HCT116 (cell line): ENCODE results near the gene CDYL2. TPM values are rescaled to one million over a fixed set of nuclear protein-coding genes. Genes with fewer than 3 reads are reported as not detected.

ENCODE experiments used
- ATAC-seq: fragments of 200-7000 bp; cut with Tn5 transposase; 2 replicates; pipeline ENCODE4 v1.9.1; 2020; ENCODE audit warnings: mild to moderate bottlenecking, moderate library complexity
- BruUV-seq: library from RNA; stranded (reverse); fragments of 400-500 nt; replicated peaks from 2 replicates; lab custom pipeline; 2021; lab: Mats Ljungman, UMichigan
- CTCF ChIA-PET: fragments of 300-600 bp; sonication (Branson Sonifier 250); formaldehyde crosslinking; loops from one replicate; lab custom pipeline; 2021; ENCODE audit warnings: antibody characterized with exemption; lab: Charles Lee
- POLR2A ChIA-PET: fragments of 300-600, 350-600 bp; sonication (Branson Sonifier 250); formaldehyde crosslinking; loops from one replicate; lab custom pipeline; 2021; ENCODE audit warnings: antibody characterized with exemption; lab: Charles Lee
- RAD21 ChIA-PET, 2 experiments: fragments of 300-600 bp; sonication (Branson Sonifier 250); formaldehyde crosslinking; loops; one replicate each; lab custom pipeline; 2023; ENCODE audit warnings: low total read pairs in 2 of 2; ENCODE audit not compliant: uncharacterized antibody in 2 of 2, unreplicated experiment in 2 of 2, low non-redundant PET in 1 of 2; lab: Charles Lee
- DNase-seq: peaks from one replicate; pipeline ENCODE4 v3.0.0-alpha.2; 2010; ENCODE audit warnings: low read depth, low spot score
- H2AFZ ChIP-seq: fragments of 200-600 bp; shearing (Covaris generic), sonication (generic); 2 replicates; pipeline ENCODE4 v1.6.1; 2017; ENCODE audit warnings: low read depth, mixed run types, mixed read lengths, antibody characterized with exemption, low read length; ENCODE audit not compliant: poor library complexity, severe bottlenecking
- H3K27ac ChIP-seq: 2 replicates; pipeline ENCODE4 v1.5.1; 2012; ENCODE audit warnings: low read depth, low read length
- H3K27me3 ChIP-seq: fragments of 200-600 bp; sonication (generic); 2 replicates; pipeline ENCODE4 v1.6.1; 2016; ENCODE audit warnings: mixed run types, low read length, mixed read lengths; ENCODE audit not compliant: insufficient read depth
- H3K36me3 ChIP-seq, 2 experiments: fragments of 200-500 bp in 1 of 2; fragments of 200-600 bp in 1 of 2; sonication (Bioruptor generic) in 1 of 2; sonication (generic) in 1 of 2; 2 replicates each; pipeline versions ENCODE4 v1.5.1 to v1.6.1; 2014 to 2016; ENCODE audit warnings: low read length in 2 of 2, inconsistent platforms in 1 of 2, mixed read lengths in 1 of 2, mixed run types in 1 of 2; ENCODE audit not compliant: insufficient read depth in 2 of 2, control insufficient read depth in 1 of 2
- H3K4me1 ChIP-seq, 2 experiments: fragments of 200-600 bp in 1 of 2; sonication (generic) in 1 of 2; 2 replicates each; pipeline versions ENCODE4 v1.5.1 to v1.6.1; 2012 to 2017; ENCODE audit warnings: low read length in 2 of 2, inconsistent platforms in 1 of 2, mild to moderate bottlenecking in 1 of 2, mixed read lengths in 1 of 2, mixed run types in 1 of 2, moderate library complexity in 1 of 2; ENCODE audit not compliant: insufficient read depth in 2 of 2, control insufficient read depth in 1 of 2
- H3K4me2 ChIP-seq: fragments of 200-600 bp; sonication (generic); 2 replicates; pipeline ENCODE4 v1.6.1; 2017; ENCODE audit warnings: mixed run types, low read length, mixed read lengths
- H3K4me3 ChIP-seq, 2 experiments: fragments of 200-600 bp in 1 of 2; sonication (generic) in 1 of 2; replicated peaks in 1 of 2; 2 replicates each; pipeline ENCODE4 v1.5.1; 2011 to 2016; ENCODE audit warnings: low read length in 2 of 2, control low read depth in 1 of 2, low read depth in 1 of 2, mild to moderate bottlenecking in 1 of 2, mixed read lengths in 1 of 2, mixed run types in 1 of 2
- H3K79me2 ChIP-seq: fragments of 200-600 bp; sonication (generic); 2 replicates; pipeline ENCODE4 v1.6.1; 2017; ENCODE audit warnings: mild to moderate bottlenecking, mixed run types, low read length, moderate library complexity, mixed read lengths; ENCODE audit not compliant: insufficient read depth
- H3K9ac ChIP-seq: fragments of 200-600 bp; sonication (generic); 2 replicates; pipeline ENCODE4 v1.6.1; 2016; ENCODE audit warnings: low read length, mixed read lengths
- H3K9me2 ChIP-seq: fragments of 200-600 bp; sonication (generic), shearing (Covaris generic); 2 replicates; pipeline ENCODE4 v1.6.1; 2017; ENCODE audit warnings: mixed run types, mild to moderate bottlenecking, moderate library complexity; ENCODE audit not compliant: insufficient read depth
- H3K9me3 ChIP-seq, 2 experiments: fragments of 200-500 bp in 1 of 2; fragments of 200-600 bp in 1 of 2; sonication (Bioruptor generic) in 1 of 2; sonication (generic) in 1 of 2; 2 replicates each; pipeline ENCODE4 v1.6.1; 2014 to 2017; ENCODE audit warnings: low read length in 2 of 2, mixed read lengths in 2 of 2, inconsistent platforms in 1 of 2, low read depth in 1 of 2, mild to moderate bottlenecking in 1 of 2, mixed run types in 1 of 2, moderate library complexity in 1 of 2; ENCODE audit not compliant: control insufficient read depth in 1 of 2, insufficient read depth in 1 of 2
- H4K20me1 ChIP-seq: fragments of 200-600 bp; sonication (generic), shearing (Covaris generic); 2 replicates; pipeline ENCODE4 v1.6.1; 2017; ENCODE audit warnings: mixed run types, mild to moderate bottlenecking, moderate library complexity; ENCODE audit not compliant: insufficient read depth
- CBX3 ChIP-seq: IDR thresholded peaks from 2 replicates; pipeline ENCODE4 v1.6.1; 2012; ENCODE audit warnings: low read depth
- EGR1 ChIP-seq: IDR thresholded peaks from 2 replicates; pipeline ENCODE4 v1.6.1; 2012; ENCODE audit warnings: low read depth
- FOSL1 ChIP-seq: IDR thresholded peaks from 2 replicates; pipeline ENCODE4 v1.6.1; 2012; ENCODE audit warnings: low read depth
- POLR2AphosphoS5 ChIP-seq: IDR thresholded peaks from 2 replicates; pipeline ENCODE4 v1.6.1; 2011; ENCODE audit warnings: mild to moderate bottlenecking, low read depth, low read length, moderate library complexity
- RAD21 ChIP-seq: IDR thresholded peaks from 2 replicates; pipeline ENCODE4 v1.6.1; 2012; ENCODE audit warnings: low read depth, mild to moderate bottlenecking
- SIN3A ChIP-seq: IDR thresholded peaks from 2 replicates; pipeline ENCODE4 v1.6.1; 2012; ENCODE audit warnings: low read depth
- SP1 ChIP-seq: IDR thresholded peaks from 2 replicates; pipeline ENCODE4 v1.6.1; 2012; ENCODE audit warnings: low read depth
- SRF ChIP-seq: IDR thresholded peaks from 2 replicates; pipeline ENCODE4 v1.6.1; 2012; ENCODE audit warnings: low read depth
- TCF7L2 ChIP-seq: IDR thresholded peaks from 2 replicates; pipeline ENCODE4 v1.7.0; 2011; ENCODE audit warnings: borderline replicate concordance, inconsistent platforms; ENCODE audit not compliant: insufficient read depth, insufficient read length; ENCODE audit errors: extremely low read depth
- YY1 ChIP-seq: IDR thresholded peaks from 2 replicates; pipeline ENCODE4 v1.6.1; 2011; ENCODE audit warnings: low read length, low read depth, moderate library complexity, mild to moderate bottlenecking; ENCODE audit not compliant: insufficient replicate concordance; ENCODE audit errors: extremely low read depth
- ZNF274 ChIP-seq: fragments of 200-500 bp; sonication (Bioruptor generic); IDR thresholded peaks from 2 replicates; pipeline ENCODE4 v1.6.1; 2014; ENCODE audit warnings: mild to moderate bottlenecking, low read depth, low read length, inconsistent platforms
- intact Hi-C: fragments of 100-400 bp; cut with micrococcal nuclease; formaldehyde crosslinking; loops from 2 replicates; pipeline ENCODE4 v1.10.0; 2022
- total RNA-seq: library from RNA; stranded (reverse); gene quantifications from one replicate; pipeline ENCODE4 v1.2.1, GENCODE V29; 2021; ENCODE audit not compliant: unreplicated experiment
- TF ChIP-seq, protein P1 (sequence below): IDR thresholded peaks from 2 replicates; pipeline ENCODE4 v1.6.1; 2012
- TF ChIP-seq, protein P2 (sequence below), 3 experiments: fragments of 200-600 bp in 1 of 3; sonication (generic) in 1 of 3; IDR thresholded peaks in 2 of 3; conservative IDR thresholded peaks in 1 of 3; 2 replicates each; pipeline ENCODE4 v1.5.1; 2012 to 2017; ENCODE audit warnings: low read depth in 2 of 3, low read length in 2 of 3, antibody characterized with exemption in 1 of 3, borderline replicate concordance in 1 of 3, control low read depth in 1 of 3, mild to moderate bottlenecking in 1 of 3, mixed read lengths in 1 of 3, mixed run types in 1 of 3, moderate library complexity in 1 of 3; ENCODE audit not compliant: insufficient read depth in 1 of 3

The CDYL2 gene
- total RNA-seq, 1 experiment from 2014 or later, result 0.10 TPM

DNA sequence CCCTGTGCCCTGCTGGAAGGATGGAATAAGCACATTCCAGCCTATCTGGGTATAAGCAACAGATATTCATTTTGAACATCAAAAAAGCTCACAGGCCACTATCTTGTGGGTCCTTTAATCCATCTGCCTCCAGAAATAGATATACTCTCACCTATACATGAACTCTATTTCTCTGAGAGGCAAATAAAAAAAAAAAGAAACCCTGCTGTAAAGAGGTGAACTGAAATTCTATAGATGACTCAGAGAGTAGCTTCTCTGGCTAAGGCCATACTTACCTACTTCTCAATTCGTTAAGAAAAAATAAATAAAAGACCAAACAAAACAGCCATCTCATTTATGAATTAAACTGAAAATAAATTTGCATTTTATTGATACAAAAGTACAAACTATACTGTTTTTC is 177.3 kb downstream of the CDYL2 start:
- Histone ChIP-seq H3K27me3 (no peaks in the 10 kb centered on the region), H3K9me3 (peaks cover 0 to 10% of the 10 kb centered on the region in 2 experiments; a peak in 2 of 4 replicates), H3K4me1 (no peaks in the 10 kb centered on the region), H3K27ac (no peak overlapping the region), H2AFZ (no peak overlapping the region), H4K20me1 (no peaks in the 10 kb centered on the region), H3K4me2 (no peak overlapping the region), H3K9ac (no peak overlapping the region), H3K4me3 (no peak overlapping the region), H3K36me3 (no peaks in the 10 kb centered on the region), H3K79me2 (no peaks in the 10 kb centered on the region), H3K9me2 (no peaks in the 10 kb centered on the region)
- no peak for ATAC-seq
- ChIA-PET RAD21 (no interaction called here), CTCF (no interaction called here), POLR2A (no interaction called here)
- intact Hi-C loops, result no loop called here
- no TSS peak for BruUV-seq
- TF ChIP-seq EGR1 (no peak), SP1 (no peak), RAD21 (no peak), ZNF274 (no peak), SRF (no peak)
- no peak for DNase-seq

DNA sequence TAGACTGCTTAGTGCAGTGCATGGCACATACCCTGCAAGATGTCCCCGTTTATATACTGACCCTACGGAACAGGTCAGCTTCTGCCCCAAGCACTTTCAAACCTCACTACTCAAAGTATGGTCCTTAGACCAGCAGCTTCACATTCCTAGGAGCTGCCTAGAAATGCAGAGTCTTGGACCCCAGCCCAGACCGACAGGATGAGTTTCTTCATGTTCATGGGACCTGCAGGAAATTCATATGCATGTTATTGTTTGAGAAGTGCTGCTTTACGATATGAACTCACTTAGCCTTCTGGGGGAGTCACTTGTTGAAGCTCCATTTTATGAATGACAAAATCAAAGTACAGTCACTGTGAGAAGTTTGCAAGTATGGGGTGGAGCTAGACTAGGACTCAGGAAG is 181.0 kb downstream of the CDYL2 start:
- CTCF ChIA-PET, result no interaction called here
- H2AFZ ChIP-seq, result no peak overlapping the region
- no peak for DNase-seq
- TF ChIP-seq FOSL1 (no peak), CBX3 (no peak), TCF7L2 (no peak), POLR2AphosphoS5 (no peak), YY1 (no peak), SIN3A (no peak), SRF (no peak)
- TF ChIP-seq, protein P1, sequence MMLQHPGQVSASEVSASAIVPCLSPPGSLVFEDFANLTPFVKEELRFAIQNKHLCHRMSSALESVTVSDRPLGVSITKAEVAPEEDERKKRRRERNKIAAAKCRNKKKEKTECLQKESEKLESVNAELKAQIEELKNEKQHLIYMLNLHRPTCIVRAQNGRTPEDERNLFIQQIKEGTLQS, result no peak
- TF ChIP-seq, protein P2, sequence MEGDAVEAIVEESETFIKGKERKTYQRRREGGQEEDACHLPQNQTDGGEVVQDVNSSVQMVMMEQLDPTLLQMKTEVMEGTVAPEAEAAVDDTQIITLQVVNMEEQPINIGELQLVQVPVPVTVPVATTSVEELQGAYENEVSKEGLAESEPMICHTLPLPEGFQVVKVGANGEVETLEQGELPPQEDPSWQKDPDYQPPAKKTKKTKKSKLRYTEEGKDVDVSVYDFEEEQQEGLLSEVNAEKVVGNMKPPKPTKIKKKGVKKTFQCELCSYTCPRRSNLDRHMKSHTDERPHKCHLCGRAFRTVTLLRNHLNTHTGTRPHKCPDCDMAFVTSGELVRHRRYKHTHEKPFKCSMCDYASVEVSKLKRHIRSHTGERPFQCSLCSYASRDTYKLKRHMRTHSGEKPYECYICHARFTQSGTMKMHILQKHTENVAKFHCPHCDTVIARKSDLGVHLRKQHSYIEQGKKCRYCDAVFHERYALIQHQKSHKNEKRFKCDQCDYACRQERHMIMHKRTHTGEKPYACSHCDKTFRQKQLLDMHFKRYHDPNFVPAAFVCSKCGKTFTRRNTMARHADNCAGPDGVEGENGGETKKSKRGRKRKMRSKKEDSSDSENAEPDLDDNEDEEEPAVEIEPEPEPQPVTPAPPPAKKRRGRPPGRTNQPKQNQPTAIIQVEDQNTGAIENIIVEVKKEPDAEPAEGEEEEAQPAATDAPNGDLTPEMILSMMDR (IDR thresholded peaks at IDR 0.05 in 2 of 3, conservative IDR thresholded peaks at IDR 0.05 in 1 of 3; ENCODE audit: borderline replicate concordance in 1 of 3, insufficient read depth in 1 of 3, low read depth in 2 of 3, low read length in 2 of 3), result no peak
- TF ChIP-seq, all 23 proteins: peak for 0
- no peak overlapping the region for H3K9ac ChIP-seq
- H3K79me2 ChIP-seq, result no peaks in the 10 kb centered on the region
- peaks cover 0 to 10% of the 10 kb centered on the region in 2 experiments; a peak in 2 of 4 replicates for H3K9me3 ChIP-seq
- ChIA-PET RAD21 (no interaction called here), POLR2A (no interaction called here)
- no peaks in the 10 kb centered on the region for H3K27me3 ChIP-seq
- no TSS peak for BruUV-seq
- no peaks in the 10 kb centered on the region for H3K9me2 ChIP-seq
- H3K4me1 ChIP-seq, result peaks cover 0 to 5% of the 10 kb centered on the region in 2 experiments; a peak in 1 of 4 replicates
- no peak overlapping the region for H3K4me3 ChIP-seq
- no peak overlapping the region for H3K4me2 ChIP-seq
- no peaks in the 10 kb centered on the region for H3K36me3 ChIP-seq
- no peak for ATAC-seq
- intact Hi-C loops, result no loop called here
- H4K20me1 ChIP-seq, result no peaks in the 10 kb centered on the region
- H3K27ac ChIP-seq, result no peak overlapping the region
